ENCODE data around the gene ACADL.

ACADL gene

GRCh38 chr2:210228586-210228985 is 3.3 kb upstream of the ACADL start:
- Histone ChIP-seq H3K27ac (replicated peaks) (no peak overlapping the region), H3K27me3 (ENCODE audit: insufficient read depth, poor library complexity, severe bottlenecking) (peaks cover 21% of the 10 kb centered on the region), H3K4me3 (replicated peaks; ENCODE audit: insufficient read depth, low read length) (no peak overlapping the region)
- TF ChIP-seq SPI1 (IDR thresholded peaks at IDR 0.05; ENCODE audit: borderline replicate concordance, low read depth) (no peak), POLR2AphosphoS5 (IDR thresholded peaks at IDR 0.05; ENCODE audit: low read depth) (no peak), REST (IDR thresholded peaks at IDR 0.05; ENCODE audit: insufficient replicate concordance, low read depth) (no peak), GABPA (IDR thresholded peaks at IDR 0.05; ENCODE audit: low read depth) (no peak), CTCF (IDR thresholded peaks at IDR 0.05; ENCODE audit: insufficient read depth, low read length) (no peak)
- DNase-seq (ENCODE audit: low read depth in 1 of 2, low spot score in 1 of 2): no peak

- Histone ChIP-seq H3K27ac (replicated peaks) (no peak overlapping the region), H3K27me3 (ENCODE audit: insufficient read depth, poor library complexity, severe bottlenecking) (peaks cover 31% of the 10 kb centered on the region)
Observed at GRCh38 chr2:210227290-210228088, 2.2 kb upstream of the ACADL start.

More at GRCh38 chr2:210227290-210228088, 2.2 kb upstream of the ACADL start:
- no peak overlapping the region for H3K4me3 ChIP-seq (replicated peaks; ENCODE audit: insufficient read depth, low read length)
- no peak for TF ChIP-seq GABPA (IDR thresholded peaks at IDR 0.05; ENCODE audit: low read depth)
- TF ChIP-seq CTCF (IDR thresholded peaks at IDR 0.05; ENCODE audit: insufficient read depth, low read length): no peak
- TF ChIP-seq REST (IDR thresholded peaks at IDR 0.05; ENCODE audit: insufficient replicate concordance, low read depth): no peak
- TF ChIP-seq SPI1 (IDR thresholded peaks at IDR 0.05; ENCODE audit: borderline replicate concordance, low read depth): no peak
- TF ChIP-seq POLR2AphosphoS5 (IDR thresholded peaks at IDR 0.05; ENCODE audit: low read depth): no peak
- DNase-seq (ENCODE audit: low read depth in 1 of 2, low spot score in 1 of 2): no peak

Data from HL-60 (cell line).